WI38 (cell line): ENCODE data around the gene TNFSF8.

Source experiments
- H3K4me3 ChIP-seq: 2 replicates; pipeline ENCODE4 v1.5.1; 2011; ENCODE audit warnings: low read depth, mild to moderate bottlenecking, control low read depth, low read length
- TF ChIP-seq, protein P1 (sequence below): IDR thresholded peaks from 2 replicates; pipeline ENCODE4 v1.5.1; 2012; ENCODE audit warnings: low read depth, mild to moderate bottlenecking, control low read depth, low read length

TNFSF8 gene

DNA sequence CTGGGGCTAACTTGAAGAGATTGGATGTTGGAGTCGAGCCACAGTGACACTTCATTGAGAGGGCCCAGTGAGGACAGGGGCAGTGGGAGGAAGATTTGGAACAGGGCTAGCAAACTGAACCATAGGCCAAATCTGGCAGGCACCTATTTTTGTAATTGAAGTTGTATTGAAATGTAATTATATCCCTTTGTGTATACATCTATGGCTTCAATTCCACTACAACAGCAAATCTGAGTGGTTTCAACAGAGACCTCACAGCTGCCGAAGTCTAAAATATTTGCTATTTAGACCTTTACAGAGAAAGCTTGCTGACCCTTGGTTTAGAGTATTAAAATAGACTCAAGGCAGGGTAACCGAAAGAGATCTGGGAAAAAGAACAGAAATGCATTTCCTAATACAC lies 4.7 kb upstream of the TNFSF8 start:
- TF ChIP-seq, protein P1, sequence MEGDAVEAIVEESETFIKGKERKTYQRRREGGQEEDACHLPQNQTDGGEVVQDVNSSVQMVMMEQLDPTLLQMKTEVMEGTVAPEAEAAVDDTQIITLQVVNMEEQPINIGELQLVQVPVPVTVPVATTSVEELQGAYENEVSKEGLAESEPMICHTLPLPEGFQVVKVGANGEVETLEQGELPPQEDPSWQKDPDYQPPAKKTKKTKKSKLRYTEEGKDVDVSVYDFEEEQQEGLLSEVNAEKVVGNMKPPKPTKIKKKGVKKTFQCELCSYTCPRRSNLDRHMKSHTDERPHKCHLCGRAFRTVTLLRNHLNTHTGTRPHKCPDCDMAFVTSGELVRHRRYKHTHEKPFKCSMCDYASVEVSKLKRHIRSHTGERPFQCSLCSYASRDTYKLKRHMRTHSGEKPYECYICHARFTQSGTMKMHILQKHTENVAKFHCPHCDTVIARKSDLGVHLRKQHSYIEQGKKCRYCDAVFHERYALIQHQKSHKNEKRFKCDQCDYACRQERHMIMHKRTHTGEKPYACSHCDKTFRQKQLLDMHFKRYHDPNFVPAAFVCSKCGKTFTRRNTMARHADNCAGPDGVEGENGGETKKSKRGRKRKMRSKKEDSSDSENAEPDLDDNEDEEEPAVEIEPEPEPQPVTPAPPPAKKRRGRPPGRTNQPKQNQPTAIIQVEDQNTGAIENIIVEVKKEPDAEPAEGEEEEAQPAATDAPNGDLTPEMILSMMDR, result no peak
- H3K4me3 ChIP-seq, result no peak overlapping the region

DNA sequence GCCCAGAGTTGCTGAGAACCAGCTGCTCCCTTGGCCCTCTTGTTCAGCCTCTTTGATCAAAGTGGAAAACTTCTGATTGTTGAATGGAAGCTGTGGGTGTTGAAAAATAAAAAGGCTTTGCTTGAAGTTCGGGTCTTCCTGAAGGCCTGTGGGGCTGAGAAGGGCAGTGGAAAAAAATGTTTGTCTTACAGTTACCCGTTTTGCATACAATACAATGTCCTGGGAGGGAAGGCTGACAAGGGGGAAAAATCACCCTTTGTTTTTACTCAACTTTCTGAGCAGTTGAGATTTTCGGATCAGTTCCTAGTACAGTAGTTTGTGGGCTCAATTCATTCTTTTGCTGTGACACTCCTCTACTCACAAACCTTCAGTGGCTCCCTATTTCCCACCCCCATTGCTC lies 2.1 kb upstream of the TNFSF8 start:
- TF ChIP-seq, protein P1, result no peak
- no peak overlapping the region for H3K4me3 ChIP-seq

DNA sequence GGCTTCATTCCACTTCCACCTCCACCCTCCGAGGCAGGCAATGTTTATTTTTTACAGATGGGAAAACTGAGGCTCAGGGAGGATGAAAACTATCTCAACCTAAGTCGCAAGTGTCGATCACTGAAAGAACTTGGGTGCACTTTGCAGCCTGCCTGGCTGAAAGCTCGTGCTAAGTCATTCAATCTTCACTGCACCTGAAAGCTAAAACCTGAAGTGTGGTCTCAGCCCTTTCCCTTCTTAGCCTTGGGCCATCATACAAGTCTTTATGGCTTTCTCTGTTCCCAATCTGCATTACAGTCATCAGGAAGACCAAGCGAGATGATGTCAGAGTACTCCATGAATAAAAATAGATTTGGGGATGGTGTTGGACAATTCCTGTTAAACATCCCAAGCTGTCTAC lies 1.0 kb upstream of the TNFSF8 start:
- TF ChIP-seq, protein P1, result no peak
- H3K4me3 ChIP-seq, result no peak overlapping the region

DNA sequence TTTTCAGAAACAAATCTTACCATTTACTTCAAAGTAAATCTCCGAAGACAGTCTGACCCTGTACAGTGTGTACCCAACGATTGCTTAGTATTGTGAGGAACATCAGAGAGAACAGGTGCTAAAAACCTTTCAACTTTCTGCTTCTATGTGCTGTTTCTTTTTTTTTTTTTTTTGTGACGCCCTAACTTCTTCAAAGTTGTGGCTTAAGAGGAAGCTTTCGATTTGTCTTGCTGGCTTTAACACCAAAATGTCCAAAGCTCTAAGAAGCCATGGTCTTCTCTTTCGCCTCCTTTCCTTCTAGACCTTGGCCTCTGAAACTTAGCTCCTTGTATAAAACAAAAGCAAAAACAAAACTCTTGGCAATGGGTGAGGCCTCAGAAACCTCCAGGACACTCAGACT lies 1.2 kb downstream of the TNFSF8 start:
- TF ChIP-seq, protein P1, result no peak
- no peak overlapping the region for H3K4me3 ChIP-seq

DNA sequence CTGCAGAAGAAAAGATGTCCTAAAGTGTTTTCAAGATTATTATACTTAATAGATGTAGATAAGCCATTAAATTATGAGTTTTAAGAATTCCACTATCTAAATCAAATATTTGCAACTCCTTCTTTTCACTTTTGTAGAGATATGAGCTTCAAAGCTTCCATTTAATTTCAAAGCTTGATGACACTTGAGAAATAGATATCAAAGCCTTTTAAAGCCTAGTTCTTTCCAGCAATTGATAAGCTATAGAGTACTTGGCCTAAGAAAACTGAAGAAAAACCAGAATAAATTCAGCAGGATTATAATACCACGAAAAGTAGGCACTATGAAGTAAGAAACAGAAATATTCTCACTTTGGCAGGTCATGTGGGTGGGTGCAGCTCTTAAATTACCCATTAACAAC lies 1.7 kb downstream of the TNFSF8 start:
- H3K4me3 ChIP-seq, result no peak overlapping the region
- TF ChIP-seq, protein P1, result no peak

DNA sequence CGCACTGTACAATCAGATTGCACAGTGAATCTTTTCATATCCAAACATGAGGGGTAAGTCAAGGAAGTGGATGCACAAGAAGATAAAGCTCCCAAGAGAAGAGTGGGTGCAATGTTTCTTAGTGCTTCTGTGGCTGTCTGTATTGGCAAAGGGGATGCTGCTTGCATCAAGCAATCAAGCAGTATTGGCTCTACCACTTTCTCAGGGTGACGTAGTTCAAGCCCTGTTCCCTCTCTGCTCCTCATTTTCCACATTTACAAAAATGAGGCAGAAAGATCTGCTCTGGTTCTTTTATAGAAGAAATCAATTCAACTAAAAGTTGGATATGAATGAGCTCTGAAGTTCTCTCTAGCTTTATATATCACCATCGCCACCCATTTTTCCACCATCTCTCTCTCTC lies 2.3 kb downstream of the TNFSF8 start:
- TF ChIP-seq, protein P1, result no peak
- no peak overlapping the region for H3K4me3 ChIP-seq

DNA sequence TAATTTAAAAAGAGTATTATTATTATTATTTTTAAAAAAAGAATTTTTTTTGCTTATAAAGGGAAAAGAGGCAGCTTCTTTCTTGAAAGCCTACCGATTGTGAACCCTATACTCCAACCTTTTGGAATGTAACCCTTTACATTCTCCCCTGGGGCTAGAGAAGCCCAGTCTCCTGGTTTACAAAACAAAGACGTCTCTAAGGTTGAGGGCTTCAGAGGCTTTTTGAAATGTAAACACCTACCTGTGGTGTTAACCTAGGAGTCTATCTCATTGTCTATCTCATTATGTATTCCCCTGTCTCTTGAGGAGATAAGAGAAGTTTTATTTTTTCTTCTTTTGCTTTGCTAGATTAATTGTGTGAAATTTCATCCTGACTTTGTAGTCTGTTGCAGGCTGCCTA lies 4.7 kb downstream of the TNFSF8 start:
- TF ChIP-seq, protein P1, result no peak
- no peak overlapping the region for H3K4me3 ChIP-seq
